ENCODE measurements around the gene TCEANC2.

TCEANC2 gene

GRCh38 chr1:54129858-54130257 lies 76.5 kb downstream of the TCEANC2 start:
- DNase-seq (ENCODE audit: low read depth) = no peak
- TF ChIP-seq CTCF (conservative IDR thresholded peaks at IDR 0.05; ENCODE audit: low read length) = no peak
- no peak overlapping the region for H3K4me3 ChIP-seq (ENCODE audit: low read length)

GRCh38 chr1:54131419-54131818 lies 78.0 kb downstream of the TCEANC2 start:
- no peak for DNase-seq (ENCODE audit: low read depth)
- no peak overlapping the region for H3K4me3 ChIP-seq (ENCODE audit: low read length)
- no peak for TF ChIP-seq CTCF (conservative IDR thresholded peaks at IDR 0.05; ENCODE audit: low read length)

GRCh38 chr1:54132495-54132894 lies 79.1 kb downstream of the TCEANC2 start:
- no peak overlapping the region for H3K4me3 ChIP-seq (ENCODE audit: low read length)
- DNase-seq (ENCODE audit: low read depth) = no peak
- TF ChIP-seq CTCF (conservative IDR thresholded peaks at IDR 0.05; ENCODE audit: low read length) = no peak

GRCh38 chr1:54134295-54134694 lies 80.9 kb downstream of the TCEANC2 start:
- no peak overlapping the region for H3K4me3 ChIP-seq (ENCODE audit: low read length)
- TF ChIP-seq CTCF (conservative IDR thresholded peaks at IDR 0.05; ENCODE audit: low read length) = no peak
- DNase-seq (ENCODE audit: low read depth) = no peak

- TF ChIP-seq CTCF (conservative IDR thresholded peaks at IDR 0.05; ENCODE audit: low read length) = no peak
- no peak overlapping the region for H3K4me3 ChIP-seq (ENCODE audit: low read length)
- DNase-seq (ENCODE audit: low read depth) = peak; percentile 17
These were observed 82.2 kb downstream of the TCEANC2 start for GRCh38 chr1:54135436-54136120.

GRCh38 chr1:54136269-54136896 lies 83.0 kb downstream of the TCEANC2 start:
- H3K4me3 ChIP-seq (ENCODE audit: low read length) = no peak overlapping the region
- no peak for TF ChIP-seq CTCF (conservative IDR thresholded peaks at IDR 0.05; ENCODE audit: low read length)
- DNase-seq (ENCODE audit: low read depth) = no peak

GRCh38 chr1:54136963-54137533 lies 83.6 kb downstream of the TCEANC2 start:
- no peak overlapping the region for H3K4me3 ChIP-seq (ENCODE audit: low read length)
- no peak for DNase-seq (ENCODE audit: low read depth)
- TF ChIP-seq CTCF (conservative IDR thresholded peaks at IDR 0.05; ENCODE audit: low read length) = no peak

All from AG10803 (cell line).